DMS 273 (cell line): ENCODE results near the gene DYNC1LI2.

Experiments
- DNase-seq: peaks from one replicate; lab custom pipeline; 2025; ENCODE audit not compliant: unreplicated experiment; lab: John Stamatoyannopoulos, UW

The DYNC1LI2 gene

DNA sequence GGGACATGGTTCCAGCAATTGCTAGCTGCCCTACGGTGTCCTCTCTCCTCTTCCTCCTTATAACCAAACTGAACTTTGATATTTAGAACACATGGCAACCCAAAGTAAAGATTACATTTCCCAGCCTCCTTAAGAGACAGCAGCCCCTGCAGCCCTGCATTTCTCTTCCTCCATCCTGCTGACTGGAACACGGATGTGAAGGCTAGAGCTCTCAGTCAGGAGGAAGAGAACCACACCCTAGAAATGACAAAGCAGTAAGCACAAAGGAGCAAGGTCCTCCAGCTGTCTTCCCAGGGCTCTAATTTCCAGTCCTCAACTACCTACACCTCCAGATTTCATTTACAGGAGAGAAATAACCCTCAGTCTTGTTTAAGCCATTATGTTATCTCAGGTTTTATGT, 10.9 kb downstream of the DYNC1LI2 start:
- DNase-seq: no peak

DNA sequence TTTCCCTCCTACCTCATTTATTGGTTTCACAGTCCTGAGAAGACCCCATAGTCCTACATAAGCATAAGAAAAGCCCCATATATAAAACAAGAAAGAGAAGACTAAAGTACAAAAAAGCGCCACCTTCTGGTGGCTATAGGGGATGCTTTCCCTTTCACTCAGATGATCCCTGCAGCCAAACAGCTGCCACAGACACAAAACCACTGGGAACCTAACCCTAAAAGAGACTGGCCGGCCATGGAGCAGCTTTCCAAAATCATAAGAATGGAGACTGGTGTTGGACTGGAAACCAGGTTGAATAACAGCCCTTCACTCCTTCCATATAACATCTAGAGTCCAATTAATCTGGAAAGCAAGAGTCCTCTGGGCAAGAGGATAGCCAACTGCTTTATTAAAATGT, 11.4 kb downstream of the DYNC1LI2 start:
- DNase-seq: peak; percentile 76

DNA sequence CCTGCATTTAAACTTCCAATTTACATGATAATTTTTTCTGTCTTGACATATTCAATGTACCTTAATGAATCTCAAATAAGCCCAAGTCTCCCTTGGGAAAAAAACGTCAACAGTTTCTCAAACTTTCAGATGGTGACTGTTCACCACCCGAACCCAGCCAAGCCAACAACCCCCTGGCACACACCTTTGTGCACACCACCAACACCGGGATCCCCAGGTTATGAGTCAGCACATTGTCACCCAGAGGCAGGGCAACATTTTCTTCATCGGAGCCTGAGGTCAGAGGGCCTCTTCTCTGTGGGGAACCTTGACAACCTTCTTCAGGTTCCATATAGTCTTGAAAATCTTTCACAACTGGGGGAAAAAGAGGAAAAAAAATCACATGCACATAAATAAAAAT, 15.5 kb downstream of the DYNC1LI2 start:
- DNase-seq: no peak

DNA sequence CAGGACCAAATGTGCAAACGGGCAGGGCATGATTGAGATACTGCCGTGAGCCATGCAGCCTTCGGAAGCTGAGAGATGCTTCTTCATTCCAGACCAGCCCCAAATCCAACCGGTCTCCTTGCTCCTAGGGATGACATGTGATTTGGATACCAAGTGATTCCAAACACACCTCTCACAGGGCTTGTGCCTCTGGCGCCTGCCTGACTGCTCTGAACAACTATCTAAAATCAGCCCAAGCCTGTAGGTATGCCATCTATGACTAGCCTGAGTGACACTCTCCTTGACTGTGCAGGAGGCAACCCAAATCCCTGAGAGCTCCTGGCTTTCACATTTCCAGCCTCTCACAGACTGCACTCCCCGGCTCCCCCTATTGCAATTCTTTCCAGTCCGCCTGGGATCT, 20.3 kb downstream of the DYNC1LI2 start:
- no peak for DNase-seq

DNA sequence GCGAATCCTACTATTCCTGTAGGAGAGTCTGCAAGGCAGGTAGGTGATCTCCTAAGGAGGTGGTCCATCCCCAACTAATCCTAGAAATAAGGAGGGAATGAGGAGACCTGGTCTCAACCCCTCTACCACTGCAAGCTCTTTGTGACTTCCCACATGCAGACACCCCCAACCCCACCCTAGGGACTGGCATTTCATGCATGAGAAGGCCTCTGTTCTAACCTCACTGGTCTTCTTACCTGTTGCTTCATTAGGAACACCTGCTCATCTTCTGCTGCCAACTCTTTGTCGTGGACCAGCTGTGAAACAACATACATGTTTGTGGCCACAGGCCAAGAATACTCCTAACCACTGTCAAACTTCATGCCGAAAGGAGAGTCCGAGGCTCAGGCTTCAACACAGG, 22.6 kb downstream of the DYNC1LI2 start:
- peak; percentile 25 for DNase-seq

DNA sequence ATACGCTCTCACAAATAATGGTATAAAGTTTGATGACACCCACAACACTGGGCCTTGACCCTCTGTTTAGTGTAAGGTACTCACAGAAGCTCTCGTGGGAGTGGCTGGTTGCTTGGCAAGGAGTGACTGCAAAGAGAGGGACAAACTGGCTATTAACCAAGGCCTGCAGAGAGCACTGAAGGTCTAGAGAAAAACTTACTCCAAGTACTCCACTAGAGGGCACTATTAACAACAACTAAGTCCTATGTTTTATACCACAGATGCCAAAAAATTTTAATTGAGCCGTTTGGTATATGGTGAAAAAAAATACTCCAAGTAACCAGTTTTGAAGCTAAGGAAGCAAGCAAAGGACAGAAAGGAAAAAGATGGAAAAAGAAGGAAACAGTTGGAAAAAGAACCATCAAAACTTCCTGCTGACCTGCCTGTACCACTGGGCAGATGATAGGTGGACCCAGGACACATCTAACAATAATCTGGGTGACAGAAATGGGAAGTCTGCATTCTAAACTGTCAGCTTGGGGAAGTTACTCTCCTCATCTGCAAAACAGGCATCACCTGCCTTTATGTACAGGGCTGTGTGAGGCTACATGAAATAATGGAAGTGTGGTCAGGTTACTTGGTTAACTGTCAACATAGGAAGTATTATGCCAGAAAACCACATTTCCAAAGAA, 23.2 kb downstream of the DYNC1LI2 start:
- DNase-seq: peak; percentile 81

DNA sequence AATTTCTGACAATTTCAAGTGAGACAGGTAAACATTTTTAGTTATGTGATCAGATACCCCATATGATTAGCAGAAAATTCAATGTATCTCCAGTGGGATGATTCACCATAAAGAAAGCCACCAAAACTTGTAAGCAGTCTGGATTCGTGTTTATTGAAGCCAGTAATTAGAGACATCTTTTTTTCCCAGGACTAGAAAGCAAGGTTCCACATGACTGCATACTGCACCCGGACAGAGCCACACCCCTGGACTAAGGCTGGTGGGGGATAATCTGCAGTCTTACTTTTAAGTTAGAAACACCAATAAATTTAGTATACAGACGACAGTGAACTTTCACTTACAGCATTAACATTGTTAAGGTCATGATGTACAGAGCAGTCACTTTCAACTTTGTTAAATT, 30.6 kb downstream of the DYNC1LI2 start:
- DNase-seq: no peak

DNA sequence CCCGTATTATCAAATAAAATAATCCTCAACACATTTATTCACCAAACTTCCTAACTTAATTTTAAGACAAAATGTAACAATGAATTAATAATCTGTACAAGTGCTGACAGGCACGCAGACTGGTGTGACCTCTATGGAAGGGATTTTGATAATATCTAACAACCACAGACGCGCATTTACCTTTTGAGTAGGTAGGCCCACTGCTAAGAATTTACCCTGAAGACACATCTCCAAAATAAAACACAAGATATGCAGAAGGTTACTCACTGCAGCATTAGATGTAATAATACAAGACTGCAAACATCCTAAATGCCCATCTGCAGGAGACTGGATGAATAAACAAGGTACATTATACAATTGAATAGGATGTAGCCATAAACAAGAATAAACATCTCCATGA, 32.2 kb downstream of the DYNC1LI2 start:
- no peak for DNase-seq

DNA sequence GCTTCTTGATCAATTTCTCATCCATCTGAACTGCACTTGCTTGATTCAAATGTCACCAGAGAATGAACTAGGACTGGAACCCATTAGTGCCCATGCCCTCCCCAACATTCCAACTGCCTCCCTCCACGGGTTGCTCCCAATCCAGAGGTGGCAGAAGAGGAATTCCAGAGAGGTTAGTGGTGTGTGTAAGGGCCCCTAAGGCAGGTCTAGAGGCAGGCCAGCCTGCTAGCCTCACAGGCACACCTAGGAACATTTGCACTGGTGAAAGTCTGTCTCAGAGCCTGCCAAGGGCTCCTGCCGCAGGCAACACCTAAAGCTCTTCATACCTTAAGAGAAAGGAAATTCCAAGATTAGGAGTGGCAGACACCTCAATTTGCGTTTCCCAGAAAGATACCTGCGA, 33.6 kb downstream of the DYNC1LI2 start:
- no peak for DNase-seq

DNA sequence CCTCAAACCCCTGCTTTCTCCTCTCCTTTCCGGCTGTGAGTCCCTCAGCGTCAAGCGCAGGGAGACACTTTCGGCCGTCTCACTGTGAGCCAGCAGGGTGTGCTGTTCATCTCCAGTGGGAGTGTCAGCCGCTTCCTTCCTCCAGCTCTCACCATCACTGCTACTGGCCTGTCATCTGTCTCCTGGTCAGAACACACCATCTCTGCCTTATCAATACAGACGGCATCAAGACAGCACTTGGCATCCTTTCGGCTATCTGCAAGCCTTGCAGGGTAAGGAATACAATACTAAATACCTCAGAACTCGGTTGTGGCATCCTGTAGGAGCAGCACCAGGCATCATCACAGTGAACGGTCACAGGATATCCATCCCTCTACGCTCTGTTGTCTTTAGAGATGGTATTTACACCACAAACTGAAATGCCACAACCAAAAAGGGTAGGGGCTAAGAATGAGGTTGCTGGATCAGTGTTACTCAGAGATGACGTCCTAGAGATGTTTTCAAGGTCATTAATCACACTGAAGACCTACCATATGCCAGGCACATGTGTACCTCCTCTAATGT, 34.2 kb downstream of the DYNC1LI2 start:
- DNase-seq: peak; percentile 63

DNA sequence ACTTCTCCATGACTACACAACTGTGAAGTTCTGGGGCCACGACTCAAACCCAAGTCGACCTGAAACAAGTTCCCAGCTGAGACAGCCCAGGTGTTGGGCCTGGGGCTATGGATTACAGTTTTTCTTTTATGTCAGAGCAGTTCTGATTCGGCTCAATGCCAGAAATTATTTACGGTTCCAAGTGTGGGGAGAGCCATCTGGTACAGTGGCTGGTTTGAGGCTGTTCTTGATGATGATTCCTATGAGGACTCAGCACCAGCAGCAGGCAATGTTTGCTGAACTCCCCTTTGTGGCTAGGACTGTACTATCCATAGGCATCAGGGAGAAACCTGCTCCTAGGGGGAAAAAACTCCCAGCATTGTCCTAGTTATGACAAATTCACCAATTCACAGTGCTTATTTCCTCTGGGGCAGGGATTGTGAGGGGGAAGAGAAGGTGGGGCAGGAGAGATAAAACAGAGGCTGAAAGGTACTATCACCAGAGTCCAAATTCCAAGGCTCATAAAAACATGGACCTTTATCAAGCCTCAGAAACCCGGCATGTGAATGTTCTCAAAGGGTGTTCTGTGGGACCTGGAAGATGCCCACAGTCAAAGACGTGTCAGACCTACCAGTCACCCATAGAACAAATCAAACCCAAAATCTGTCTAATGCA, 36.6 kb downstream of the DYNC1LI2 start:
- peak; percentile 95 for DNase-seq

DNA sequence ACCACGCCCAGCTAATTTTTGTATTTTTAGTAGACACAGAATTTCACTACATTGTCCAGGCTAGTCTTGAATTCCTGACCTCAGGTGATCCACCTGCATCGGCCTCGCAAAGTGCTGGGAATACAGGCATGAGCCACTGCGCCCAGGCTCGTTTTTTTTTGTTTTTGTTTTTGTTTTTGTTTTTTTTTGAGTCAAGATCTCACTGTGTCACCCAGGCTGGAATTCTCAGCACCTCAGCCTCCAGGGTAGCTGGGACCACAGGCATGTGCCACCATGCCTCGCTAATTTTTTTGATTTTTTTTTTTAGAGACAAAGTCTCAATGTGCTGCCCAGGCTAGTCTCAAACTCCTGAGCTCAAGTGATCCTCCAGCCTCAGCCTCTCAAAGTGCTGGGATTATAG, 37.3 kb downstream of the DYNC1LI2 start:
- no peak for DNase-seq

DNA sequence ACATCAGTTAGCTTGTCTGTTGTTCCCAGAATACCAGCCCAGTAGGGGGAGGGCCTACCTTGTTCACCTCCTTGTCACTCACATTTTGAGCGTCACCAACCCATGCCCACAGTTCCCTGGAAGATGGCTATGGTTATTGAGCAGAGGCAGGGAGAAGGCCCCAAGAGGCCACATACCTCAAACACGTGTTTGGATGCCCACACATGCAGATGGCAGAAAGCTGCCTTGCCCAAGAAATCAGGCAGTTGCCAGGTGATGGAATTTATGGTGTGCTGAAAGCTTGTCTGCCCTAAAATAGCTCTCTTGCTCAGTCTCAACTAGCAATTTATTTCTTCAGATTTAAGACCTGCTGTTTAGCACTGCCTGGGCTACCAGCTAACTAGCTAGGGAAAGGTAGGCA, 38.3 kb downstream of the DYNC1LI2 start:
- peak; percentile 80 for DNase-seq

DNA sequence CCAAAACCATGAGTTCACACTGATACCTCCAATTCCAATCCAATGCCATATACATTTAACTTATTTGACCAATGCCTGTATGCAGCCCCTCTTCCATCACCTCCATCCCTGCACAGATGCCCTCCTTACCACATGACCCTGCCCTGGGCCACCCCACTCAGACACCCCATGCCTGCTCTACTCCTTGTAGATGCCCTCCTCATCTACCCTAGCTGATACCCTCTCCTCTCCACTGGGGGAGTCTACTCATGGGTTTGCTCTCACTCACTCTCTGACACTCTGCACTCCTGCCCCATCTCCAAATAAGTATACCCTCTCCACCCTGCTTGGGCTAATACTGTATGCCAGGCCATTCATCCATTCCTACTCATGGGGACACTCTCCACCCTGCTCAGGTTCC, 38.9 kb downstream of the DYNC1LI2 start:
- DNase-seq: no peak

DNA sequence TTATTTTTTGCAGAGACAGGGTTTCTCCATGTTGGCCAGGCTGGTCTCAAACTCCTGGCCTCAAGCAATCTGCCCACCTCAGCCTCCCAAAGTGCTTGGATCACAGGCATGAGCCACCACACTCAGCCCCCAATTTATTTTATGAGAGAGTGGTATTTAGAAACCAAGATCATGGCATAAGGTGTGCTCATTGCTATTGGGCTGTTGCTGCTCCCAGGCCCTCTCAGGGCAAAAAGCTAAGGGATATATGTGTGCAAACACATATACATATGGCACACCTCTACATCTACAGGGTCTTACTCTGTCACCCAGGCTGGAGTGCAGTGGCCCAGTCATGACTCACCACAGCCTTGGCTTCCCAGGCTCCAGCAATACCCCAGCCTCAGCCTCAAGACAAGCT, 39.8 kb downstream of the DYNC1LI2 start:
- DNase-seq: no peak

DNA sequence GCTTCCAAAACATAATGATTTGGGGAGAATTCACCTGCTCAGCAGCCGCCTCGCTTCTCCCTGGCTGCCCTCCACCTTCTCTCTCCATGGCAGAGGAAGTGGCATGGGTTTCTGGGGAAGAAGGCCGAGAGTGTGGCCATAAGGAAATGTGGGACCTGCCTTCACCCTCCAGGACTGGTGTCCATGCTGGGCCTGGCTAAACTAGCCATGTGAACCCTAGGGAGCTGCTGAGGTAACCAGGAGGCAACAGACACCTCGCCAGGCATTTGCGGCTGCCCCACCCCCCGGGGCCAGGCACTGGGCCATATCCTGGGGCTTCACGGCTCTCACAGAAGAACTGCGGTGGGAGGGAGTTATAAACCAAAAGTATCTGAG, 44.9 kb downstream of the DYNC1LI2 start:
- DNase-seq: no peak

DNA sequence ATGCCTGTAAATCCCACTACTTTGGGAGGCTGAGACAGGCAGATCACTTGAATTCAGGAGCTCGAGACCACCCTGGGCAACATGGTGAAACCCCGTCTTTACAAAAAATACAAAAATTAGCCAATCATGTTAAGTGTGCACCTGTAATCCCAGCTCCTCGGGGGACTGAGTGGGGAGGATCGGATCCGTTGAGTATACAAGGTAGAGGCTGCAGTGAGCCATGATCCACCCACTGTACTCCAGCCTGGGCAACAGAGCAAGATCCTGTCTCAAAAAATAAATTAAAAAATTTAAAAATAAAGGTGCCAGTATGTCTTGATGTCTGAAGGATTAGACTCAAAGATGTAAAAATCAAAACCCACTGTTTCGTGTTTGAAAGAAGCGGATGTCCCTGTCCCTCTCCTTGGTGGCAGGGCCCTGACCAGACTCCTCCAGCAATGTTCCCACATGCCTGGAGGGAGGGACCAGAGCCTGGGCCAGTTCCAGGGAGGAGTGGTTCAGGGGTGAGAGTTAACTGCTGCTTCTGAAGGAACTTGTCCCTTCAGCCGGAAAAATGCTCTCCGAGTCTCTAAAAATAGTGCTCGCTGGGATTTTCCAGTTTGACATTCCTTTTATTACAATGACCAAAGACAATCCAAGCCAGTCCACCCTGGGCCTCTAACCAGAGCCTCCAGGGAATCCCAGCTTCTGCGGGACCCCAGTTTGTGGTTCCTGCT, 45.5 kb downstream of the DYNC1LI2 start:
- DNase-seq: no peak

DNA sequence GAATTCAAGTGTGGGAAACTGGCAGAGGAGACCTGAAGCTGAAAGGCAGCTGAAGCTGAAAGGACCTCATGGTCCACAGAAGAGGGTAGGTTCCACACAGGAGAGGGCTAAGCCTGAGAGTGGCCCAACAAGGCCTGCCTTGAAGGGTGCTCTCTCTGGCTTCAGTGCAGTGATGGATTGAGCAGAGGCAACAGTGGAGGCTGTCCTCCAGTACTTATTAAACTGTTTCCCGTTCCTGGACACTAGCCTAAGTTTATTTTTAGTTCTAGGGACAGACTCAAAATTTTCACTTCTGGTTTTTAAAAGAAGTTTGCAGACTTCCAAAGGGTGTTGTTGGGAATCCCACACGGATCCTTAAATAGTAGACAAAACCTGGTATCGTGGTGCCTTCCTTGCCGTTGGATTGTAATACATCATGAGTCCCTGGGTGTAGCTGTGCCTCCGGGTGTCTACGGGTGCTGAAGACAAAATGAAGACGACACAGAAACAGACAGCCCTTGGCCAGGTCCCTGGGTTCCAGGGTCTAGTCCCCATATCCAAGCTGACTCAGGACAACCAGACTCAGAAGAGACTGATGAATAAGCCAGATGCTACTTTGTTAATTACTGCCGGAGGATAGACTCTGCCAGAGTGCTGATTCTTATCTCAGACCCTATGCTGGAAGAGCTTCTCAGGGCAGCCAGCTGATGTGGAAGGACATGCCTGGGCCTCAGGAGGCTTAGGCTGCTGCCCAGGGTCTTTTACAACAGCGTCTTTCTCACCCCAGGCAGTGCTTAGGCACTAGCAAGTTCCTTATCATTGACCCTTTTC, 47.8 kb downstream of the DYNC1LI2 start:
- DNase-seq: peak; percentile 77

DNA sequence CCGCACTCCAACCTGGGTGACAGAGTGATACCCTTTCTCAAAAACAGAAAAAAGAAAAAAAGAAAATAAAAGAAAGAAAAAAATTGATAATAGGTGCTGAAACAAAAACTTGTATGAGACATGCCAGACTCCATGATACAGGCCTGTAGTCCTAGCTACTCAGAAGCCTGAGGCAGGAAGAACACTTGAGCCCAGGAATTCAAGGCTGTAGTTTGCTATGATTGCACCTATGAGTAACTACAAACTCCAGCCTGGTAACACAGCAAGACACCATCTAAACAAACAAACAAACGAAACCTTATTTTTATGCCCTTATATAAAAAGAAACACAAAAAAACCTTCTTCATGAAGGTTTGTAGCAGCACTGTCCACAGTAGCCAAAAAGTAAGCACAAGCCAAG, 49.9 kb downstream of the DYNC1LI2 start:
- DNase-seq: no peak

DNA sequence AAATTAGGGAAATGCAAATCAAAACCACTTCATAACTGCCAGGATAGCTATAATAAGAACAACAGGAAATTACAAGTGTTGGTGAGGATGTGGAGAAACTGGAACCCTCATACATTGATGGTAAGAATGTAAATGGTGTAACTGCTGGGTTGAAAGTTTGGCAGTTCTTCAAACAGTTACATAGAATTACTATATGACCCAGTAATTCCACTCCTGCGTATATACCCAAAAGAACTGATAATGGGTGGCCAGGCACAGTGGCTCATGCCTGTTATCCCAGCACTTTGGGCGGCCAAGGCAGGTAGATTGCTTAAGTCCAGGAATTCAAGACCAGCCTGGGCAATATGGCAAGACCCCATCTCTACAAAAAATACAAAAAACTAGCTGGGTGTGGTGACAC, 50.4 kb downstream of the DYNC1LI2 start:
- DNase-seq: no peak

DNA sequence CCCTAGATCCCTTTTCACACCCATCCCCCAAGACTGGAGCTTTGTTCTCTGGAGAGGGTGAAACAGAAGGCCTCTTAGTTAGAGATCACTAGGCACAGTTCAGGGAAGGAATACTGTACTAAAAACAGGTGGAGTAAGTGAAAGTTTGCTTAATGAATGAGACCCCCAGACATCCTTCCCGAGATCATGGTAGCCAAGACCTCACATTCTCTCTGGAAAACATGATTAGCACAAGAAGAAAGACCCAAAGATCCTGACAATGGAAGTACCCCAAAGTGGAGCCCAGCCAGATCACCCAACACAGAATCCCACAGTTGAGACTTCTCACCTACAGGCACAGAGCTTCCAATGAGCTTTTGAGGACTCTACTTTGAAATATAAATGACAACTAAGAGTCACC, 51.5 kb downstream of the DYNC1LI2 start:
- DNase-seq: no peak
